Erythroblast (primary cell): ENCODE data around the gene ANP32A.

Experiments
- GATA1 ChIP-seq: IDR thresholded peaks from 2 replicates; pipeline ENCODE4 v1.6.1; 2011; ENCODE audit warnings: low read depth, mild to moderate bottlenecking, control low read depth, low read length, moderate library complexity
- POLR2A ChIP-seq: IDR thresholded peaks from 2 replicates; pipeline ENCODE4 v1.6.1; 2011; ENCODE audit warnings: mild to moderate bottlenecking, low read length

- TF ChIP-seq POLR2A = no peak
- TF ChIP-seq GATA1 = no peak
These were observed 6.1 kb downstream of the ANP32A start for GRCh38 chr15:68814596-68814995.
